NCI-H128 (cell line): ENCODE data around the gene FHAD1.
"Not testable (repeated sequence)": the region's sequence is repeated elsewhere in the genome, so short reads cannot be mapped to it uniquely, and the experiment has no call there.

Experiments
- DNase-seq: peaks from one replicate; lab custom pipeline; 2025; ENCODE audit not compliant: unreplicated experiment; lab: John Stamatoyannopoulos, UW

The FHAD1 gene

DNA sequence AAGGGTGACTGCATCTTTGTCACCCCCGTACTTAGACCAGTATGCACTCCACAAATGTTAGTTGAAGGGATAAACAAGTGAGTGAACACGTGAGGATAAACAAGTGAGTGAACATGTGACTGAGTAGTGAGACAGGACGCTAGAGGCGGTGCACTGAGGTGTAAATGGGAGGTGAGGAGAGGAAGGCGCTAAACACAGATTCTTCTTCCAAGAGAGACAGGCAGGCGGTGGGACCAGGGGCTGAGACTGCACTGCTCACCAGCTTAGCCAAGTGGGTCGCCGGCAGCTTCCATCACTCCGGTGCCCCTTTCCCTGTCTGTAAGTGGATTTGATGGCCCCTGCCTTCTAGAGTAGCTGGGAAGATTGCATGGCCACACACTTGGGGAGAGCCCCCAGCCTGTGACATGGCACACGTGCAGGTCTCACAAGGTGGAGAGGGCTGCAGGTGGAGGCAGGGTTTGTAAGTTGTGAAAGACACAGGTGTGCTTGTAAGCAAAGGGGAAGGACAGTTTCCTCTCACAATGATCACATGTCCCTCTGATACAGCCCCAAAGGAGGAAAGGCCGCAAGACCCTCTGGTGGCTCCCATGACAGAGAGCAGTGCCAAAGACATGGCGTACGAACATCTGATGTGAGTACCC is 115.2 kb downstream of the FHAD1 start:
- DNase-seq: no peak

GRCh38 chr1:15362737-15363128 is 115.7 kb downstream of the FHAD1 start:
- no peak for DNase-seq

DNA sequence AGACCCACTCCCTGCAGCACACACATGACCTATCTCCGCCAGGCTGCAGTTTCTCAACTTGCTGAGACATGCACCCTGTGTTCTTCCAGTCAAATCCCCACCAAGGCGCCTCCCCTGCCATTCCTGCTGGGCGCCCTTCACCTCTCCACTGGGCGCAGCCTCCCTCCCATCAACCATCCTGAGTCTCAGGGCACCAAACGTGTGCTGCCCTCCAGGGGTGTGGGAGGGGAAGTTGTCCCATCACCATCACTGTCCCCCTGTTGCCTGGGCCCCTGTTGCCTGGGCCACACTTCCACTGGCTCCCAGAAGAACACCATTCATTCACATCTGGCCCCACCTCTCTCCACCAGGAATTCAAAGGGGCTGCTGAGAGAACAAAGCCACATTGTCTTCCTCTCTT is 117.7 kb downstream of the FHAD1 start:
- DNase-seq: no peak

DNA sequence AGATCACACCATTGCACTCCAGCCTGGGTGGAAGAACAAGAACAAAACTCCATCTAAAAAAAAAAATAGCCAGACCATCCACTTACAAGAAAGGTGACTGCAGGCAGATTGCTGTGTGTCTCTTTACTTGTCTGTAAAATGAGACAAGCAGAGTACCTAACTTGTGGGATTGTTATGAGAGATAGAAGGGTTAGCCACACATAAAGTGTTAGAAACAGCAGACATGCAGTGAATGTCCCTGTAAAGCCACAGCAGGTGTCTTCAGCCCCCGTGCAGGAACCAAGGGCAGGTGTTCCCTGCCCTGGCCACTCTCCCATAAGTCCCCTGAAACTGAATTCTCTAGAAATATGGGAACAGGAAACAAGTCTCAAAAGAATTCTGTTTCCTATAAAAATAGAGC is 121.9 kb downstream of the FHAD1 start:
- no peak for DNase-seq

- DNase-seq: no peak
Observed at GRCh38 chr1:15370268-15370667, 123.2 kb downstream of the FHAD1 start.

- no peak for DNase-seq
Observed at GRCh38 chr1:15370781-15371520, 123.9 kb downstream of the FHAD1 start.

DNA sequence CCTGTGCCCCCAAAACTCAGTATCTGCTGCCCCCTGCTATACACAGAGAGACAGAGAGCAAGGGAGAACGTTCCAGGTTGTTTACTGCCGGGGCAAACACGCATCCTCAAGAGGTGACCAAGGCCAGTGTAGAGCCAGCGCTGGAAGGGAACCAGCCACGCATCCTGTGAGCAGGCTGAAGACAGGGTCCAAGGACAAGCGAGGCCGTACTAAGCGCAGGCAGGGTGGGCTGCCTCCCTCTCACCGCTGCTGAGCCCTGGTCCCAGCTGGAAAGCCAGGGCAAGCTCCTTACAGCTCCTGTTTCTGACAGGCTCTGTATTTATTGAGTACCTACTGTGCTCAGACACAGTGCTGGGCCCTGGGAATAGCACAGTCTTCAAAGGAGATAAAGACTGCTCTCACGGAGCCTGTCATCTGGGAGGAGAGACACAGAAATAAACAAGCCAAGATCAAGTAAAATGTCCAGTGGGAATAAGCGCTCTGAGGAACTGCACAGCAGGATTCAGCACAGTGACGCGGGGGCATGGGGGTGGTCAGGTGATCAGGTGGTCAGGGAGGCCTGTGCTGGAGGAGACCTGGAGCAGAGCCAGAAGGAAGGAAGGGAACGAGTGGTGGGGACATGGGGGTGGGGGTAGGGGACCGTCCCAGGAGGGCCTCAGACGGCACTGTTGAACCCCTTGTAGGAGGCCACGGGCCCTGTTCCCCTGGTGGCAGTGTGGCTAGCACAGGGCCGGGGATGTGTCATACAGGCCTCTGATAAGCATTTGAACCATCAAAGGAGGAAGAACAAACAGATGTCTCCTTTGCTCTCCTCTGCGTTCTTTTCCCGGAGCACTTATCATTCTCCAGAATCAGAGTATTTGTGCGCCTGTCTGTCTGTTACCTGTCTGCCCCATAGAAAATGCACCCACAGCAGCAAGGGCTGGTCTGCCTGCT is 124.9 kb downstream of the FHAD1 start:
- no peak for DNase-seq

DNA sequence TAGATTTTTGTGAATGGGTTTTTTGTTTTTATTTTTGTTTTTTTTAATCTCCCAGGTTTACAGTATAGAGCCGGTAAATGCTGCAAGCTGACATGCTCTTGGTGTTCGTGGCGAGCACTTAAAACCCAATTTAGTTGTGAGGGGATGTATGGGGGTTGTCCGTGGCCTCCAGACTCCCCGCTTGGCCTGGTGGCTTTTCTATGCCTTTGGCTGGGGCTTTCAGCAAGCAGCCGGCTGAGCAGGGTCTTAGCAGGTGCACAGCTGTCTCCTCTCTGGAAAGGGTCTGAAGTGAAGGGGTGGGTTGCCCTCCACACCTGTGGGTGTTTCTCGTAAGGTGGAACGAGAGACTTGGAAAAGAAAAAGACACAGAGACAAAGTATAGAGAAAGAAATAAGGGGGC is 131.7 kb downstream of the FHAD1 start:
- no peak for DNase-seq

- not testable (repeated sequence) for DNase-seq
Observed at GRCh38 chr1:15379151-15379550, 132.1 kb downstream of the FHAD1 start.

GRCh38 chr1:15380601-15381508 is 133.8 kb downstream of the FHAD1 start:
- no peak for DNase-seq

DNA sequence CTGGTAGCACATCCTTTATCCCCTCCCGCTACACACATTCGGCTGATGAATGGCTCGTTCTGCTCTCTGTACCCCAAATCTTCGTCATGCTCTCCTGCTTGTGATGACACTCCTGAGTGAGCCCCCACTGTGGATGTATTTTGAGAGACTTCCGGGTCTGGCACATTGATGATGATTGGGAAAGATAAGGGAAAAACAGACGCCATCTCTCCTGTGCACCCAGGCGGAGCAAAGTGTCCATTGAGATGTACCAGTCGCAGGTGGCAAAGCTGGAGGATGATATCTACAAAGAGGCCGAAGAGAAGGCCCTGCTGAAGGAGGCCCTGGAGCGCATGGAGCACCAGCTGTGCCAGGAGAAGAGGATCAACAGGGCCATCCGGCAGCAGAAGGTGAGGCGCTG is 134.8 kb downstream of the FHAD1 start:
- no peak for DNase-seq

DNA sequence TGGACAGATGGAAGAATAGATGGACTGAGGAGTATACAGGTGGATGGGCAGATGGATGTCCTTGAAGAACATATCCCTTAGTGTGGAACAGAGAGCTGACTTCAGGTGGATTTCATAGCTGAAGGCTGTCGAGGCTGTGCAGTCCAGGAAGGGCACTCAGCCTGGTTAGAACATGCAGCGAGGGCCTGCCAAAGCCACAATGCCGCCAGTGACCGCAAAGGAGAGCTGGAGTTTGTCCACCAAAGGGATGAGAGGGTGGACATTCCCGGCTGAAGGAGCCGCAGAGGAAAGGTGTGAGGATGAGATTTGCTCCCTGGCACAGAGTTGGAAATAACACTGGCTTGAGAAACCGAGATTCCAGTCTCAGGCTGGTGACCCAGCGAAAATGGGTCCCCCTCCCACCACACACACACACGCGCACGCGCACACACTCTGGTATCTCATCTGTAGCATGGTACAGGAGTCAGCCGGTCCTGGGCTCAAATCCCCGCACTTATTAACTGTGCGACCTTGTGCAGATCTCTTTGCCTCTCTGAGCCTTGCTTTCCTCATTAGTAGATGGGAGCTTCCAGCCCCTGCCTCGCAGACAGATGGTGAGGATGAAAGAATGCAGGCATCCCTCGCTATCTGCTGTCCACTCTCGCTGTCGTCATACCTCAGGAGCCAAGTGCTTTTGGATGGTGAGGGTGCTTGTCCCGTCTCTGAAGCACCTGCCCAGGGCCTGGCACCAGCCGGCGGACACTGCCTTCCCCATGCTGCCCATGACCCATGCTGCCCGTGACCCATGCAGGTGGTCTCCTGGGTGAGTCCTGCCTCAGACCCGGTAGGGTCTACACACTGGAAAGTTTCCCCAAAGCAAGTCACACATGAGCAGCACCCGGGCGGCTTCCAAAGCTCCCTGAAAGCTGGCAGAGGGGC is 135.8 kb downstream of the FHAD1 start:
- DNase-seq: no peak

DNA sequence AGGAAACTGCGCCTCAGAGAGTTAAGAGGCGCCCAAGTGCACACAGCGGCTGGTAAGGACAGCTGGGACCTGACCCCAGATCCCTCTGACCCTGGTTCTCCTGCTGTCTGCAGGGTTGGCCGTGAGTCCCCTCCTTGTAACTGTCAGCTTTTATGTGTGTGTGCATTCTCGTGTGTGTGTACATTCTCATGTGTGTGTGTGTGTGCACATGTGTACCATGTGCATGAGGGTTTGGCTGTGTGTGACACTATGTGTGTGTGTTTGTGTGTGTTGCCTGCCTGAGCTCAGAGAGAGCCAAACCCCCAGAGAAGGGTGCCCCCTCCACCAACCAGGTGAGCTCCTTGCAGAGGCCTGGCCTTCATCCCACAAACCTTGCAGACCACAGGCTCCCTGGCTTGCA is 136.8 kb downstream of the FHAD1 start:
- DNase-seq: no peak

DNA sequence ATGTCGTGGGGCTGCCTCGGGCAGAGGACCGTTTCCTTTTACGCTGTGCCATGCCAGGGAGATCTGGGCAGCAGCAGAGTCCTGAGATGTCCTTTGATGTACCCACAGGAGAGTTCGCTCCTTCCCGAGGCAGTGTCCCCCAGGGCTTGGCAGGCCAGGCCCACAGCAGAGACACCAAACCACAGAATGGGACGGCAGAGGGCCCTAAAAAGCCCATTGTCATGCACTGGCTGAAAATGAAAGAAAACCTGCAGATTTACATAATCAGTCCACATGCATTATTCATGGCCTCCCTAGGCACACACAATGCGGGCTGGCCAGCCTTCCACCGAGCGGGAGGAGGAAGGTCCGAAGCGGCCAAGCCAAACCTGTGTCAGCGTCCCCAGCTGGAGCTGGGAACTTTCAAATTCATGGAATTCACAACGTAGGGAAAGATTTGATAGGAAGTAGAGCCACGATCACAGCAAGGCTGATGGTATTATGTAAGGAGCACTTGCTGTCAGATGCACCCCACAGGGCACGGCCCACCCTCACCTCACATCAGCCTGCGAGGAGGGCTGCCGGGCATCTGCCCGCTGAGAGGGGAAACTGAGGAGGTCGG is 137.4 kb downstream of the FHAD1 start:
- DNase-seq: no peak

DNA sequence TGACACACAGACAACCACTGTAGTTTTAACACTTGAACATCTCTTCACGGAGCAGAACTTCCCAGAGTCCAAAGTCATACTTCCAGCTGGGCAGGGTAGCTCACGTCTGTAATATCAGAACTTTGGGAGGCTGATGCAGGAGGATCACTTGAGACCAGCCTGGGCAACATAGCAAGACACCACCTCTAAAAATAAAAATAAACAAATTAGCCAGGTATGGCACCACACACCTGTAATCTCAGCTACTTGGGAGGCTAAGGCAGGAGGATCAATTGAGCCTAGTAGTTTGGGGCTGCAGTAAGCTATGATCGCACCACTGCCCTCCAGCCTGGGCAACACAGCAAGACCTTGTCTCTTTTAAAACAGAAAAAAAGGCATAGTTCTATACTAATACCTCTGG is 138.4 kb downstream of the FHAD1 start:
- DNase-seq: no peak

DNA sequence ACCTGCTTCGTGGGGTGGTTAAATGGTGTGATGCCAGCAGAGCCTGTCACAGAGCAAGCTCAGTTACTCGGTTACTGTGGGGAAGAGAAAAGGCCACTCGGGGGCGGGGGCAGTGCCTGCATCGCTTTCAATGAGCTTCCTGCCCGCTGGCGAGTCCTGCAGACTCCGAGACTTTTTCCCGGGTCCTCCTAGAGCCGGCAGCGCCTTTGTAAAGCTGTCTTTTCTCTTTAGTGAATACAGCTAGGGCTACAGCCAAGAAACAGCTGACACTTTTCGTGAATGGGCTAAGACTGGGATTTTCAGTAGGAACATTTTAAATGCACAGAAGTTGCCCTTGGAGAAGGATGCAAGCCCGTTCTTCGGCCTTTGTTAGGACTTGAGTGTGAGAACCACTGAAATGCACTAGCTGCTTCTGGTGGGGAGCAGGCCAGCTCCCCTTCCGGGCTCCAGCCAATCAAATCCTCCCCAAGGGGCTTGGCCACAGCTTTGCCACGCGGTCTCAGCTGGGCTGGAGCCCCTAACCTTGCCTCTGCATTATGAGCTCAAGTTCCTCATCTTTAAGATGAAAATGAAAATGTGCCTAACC is 139.2 kb downstream of the FHAD1 start:
- DNase-seq: no peak

- DNase-seq: no peak
Observed at GRCh38 chr1:15388201-15388880, 141.3 kb downstream of the FHAD1 start.

GRCh38 chr1:15389828-15390227 is 142.8 kb downstream of the FHAD1 start:
- DNase-seq: not testable (repeated sequence)
